Kidney (tissue), 14 donors: ENCODE results near the gene CXCL13. TPM values are rescaled to one million over a fixed set of nuclear protein-coding genes. Genes with fewer than 3 reads are reported as not detected.

Source experiments
- DNase-seq, 5 donors: peaks; one replicate each; pipeline ENCODE4 v3.0.0-alpha.2; 2013 to 2020
- FAIRE-seq: peaks from 2 replicates; lab custom pipeline; 2012; peaks lifted over from hg19 to GRCh38; lab: Jason Lieb, UNC
- H3K27ac ChIP-seq, 2 donors: one replicate each; pipeline ENCODE4 v1.7.0; 2013; ENCODE audit warnings: low read depth in 2 of 2, low read length in 2 of 2, inconsistent platforms in 1 of 2
- H3K27me3 ChIP-seq: one replicate; pipeline ENCODE4 v1.7.1; 2013; ENCODE audit warnings: low read length, inconsistent platforms; ENCODE audit not compliant: control insufficient read depth, insufficient read depth
- H3K36me3 ChIP-seq, 3 donors: one replicate each; pipeline versions ENCODE4 v1.7.0 to v1.7.1; 2013; ENCODE audit warnings: low read length in 3 of 3, control low read depth in 1 of 3, inconsistent platforms in 1 of 3; ENCODE audit not compliant: insufficient read depth in 3 of 3, control insufficient read depth in 2 of 3
- H3K4me1 ChIP-seq, 3 donors: one replicate each; pipeline versions ENCODE4 v1.7.0 to v1.7.1; 2013; ENCODE audit warnings: low read length in 3 of 3, inconsistent platforms in 1 of 3, low read depth in 1 of 3; ENCODE audit not compliant: control insufficient read depth in 2 of 3, insufficient read depth in 2 of 3
- H3K4me3 ChIP-seq, 3 donors: one replicate each; pipeline versions ENCODE4 v1.7.0 to v1.8.1; 2013; ENCODE audit warnings: low read length in 3 of 3, control low read depth in 1 of 3, inconsistent platforms in 1 of 3
- H3K9ac ChIP-seq, 3 donors: one replicate each; pipeline versions ENCODE4 v1.7.0 to v1.7.1; 2013; ENCODE audit warnings: low read length in 3 of 3, control low read depth in 1 of 3, inconsistent platforms in 1 of 3
- H3K9me3 ChIP-seq, 3 donors: one replicate each; pipeline versions ENCODE4 v1.7.0 to v1.7.1; 2013; ENCODE audit warnings: low read length in 3 of 3, control low read depth in 1 of 3, inconsistent platforms in 1 of 3; ENCODE audit not compliant: control insufficient read depth in 2 of 3, insufficient read depth in 1 of 3
- intact Hi-C: fragments of 100-400 bp; cut with DNase I; formaldehyde crosslinking; loops from one replicate; pipeline ENCODE4 v1.11.1; 2022
- polyA plus RNA-seq: library from polyadenylated mRNA; stranded (reverse); fragments of 350-450 nt; fragmentation: Illumina TruSeq; extraction: RNeasy Lipid Tissue Mini Kit (QIAGEN cat#74804); gene quantifications from one replicate; pipeline ENCODE4 v1.2.3, GENCODE V29; 2014; ENCODE audit warnings: low read depth, low replicate concordance; ENCODE audit not compliant: insufficient read depth
- total RNA-seq: library from RNA; stranded (reverse); fragmentation: NEBNext Ultra II Directional; extraction: Animal tissue kit (Norgen Biotek cat#: 25700); gene quantifications from one replicate; pipeline ENCODE4 v1.2.1, GENCODE V29; 2021
- TF ChIP-seq, protein P1 (sequence below): IDR thresholded peaks from 3 replicates; pipeline ENCODE4 v1.5.1; 2012; ENCODE audit warnings: mild to moderate bottlenecking, moderate library complexity, borderline replicate concordance; ENCODE audit not compliant: insufficient read depth; ENCODE audit errors: extremely low read depth
- donor health status: control.
- donor health status: control.
- donor health status: control.
- donor health status: control.
- donor health status: control.
- donor health status: DM: yes; HTN: yes; CAD: no.
- donor health status: Normal renal cell carcinoma (clear cell type).

CXCL13 gene
- total and polyA plus RNA-seq, 2 donors from 2014 or later: 6.5 TPM; not detected in 1

DNA sequence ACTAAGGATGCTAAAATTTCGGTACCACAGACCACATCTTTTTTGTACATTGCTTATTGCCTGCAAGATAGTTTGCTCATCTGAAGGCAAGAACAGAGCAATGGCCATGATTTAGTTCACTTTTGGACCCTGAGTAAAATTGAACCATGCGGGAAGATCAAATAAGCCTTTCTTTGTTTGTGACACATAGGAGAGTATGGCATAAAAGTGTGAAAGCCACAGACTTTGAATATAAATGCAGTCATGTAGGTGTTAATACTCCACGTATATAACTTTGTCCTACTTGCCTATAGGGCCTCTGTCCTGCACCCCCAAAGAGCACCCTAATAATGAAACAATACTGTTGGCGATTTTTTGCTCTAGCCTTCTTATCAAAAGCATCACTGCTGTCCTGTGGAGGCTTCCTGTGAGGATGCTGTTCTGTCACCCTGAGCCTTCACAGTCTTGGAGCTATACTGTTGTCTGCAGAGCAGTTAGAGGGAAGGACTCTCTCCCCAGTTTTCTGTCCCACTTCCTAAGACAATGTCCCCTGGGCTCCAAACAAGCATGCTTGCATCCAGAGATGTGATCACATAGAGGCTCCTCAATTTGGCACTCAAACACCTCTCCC, 10.2 kb upstream of the CXCL13 start:
- Histone ChIP-seq H3K27me3 (no peaks in the 10 kb centered on the region), H3K9me3 (no peaks in the 10 kb centered on the region), H3K9ac (no peak overlapping the region), H3K27ac (no peak overlapping the region), H3K4me1 (no peaks in the 10 kb centered on the region), H3K36me3 (no peaks in the 10 kb centered on the region), H3K4me3 (no peak overlapping the region)
- intact Hi-C loops: no loop called here
- TF ChIP-seq, protein P1, sequence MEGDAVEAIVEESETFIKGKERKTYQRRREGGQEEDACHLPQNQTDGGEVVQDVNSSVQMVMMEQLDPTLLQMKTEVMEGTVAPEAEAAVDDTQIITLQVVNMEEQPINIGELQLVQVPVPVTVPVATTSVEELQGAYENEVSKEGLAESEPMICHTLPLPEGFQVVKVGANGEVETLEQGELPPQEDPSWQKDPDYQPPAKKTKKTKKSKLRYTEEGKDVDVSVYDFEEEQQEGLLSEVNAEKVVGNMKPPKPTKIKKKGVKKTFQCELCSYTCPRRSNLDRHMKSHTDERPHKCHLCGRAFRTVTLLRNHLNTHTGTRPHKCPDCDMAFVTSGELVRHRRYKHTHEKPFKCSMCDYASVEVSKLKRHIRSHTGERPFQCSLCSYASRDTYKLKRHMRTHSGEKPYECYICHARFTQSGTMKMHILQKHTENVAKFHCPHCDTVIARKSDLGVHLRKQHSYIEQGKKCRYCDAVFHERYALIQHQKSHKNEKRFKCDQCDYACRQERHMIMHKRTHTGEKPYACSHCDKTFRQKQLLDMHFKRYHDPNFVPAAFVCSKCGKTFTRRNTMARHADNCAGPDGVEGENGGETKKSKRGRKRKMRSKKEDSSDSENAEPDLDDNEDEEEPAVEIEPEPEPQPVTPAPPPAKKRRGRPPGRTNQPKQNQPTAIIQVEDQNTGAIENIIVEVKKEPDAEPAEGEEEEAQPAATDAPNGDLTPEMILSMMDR: no peak
- DNase-seq (no peak), FAIRE-seq (no peak)

DNA sequence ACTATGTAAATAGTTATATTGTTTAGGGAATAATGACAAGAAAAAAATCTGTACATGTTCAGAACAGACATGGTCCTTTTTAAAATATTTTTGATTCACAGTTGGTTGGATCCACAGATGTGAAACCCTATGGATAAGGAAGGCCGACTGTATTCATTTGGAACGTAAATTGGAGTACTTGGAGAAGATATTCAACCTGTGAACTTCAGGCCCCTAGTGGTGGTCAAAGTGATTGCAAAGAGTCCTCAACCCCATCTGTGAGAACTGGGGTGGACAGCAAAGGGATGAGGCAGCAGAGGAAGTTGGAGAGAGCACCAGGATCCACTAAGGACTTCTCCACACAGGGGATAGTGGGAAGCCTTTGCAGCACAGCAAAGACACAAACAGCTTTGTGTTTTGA, 6.2 kb upstream of the CXCL13 start:
- Histone ChIP-seq H3K9me3 (no peaks in the 10 kb centered on the region), H3K4me3 (no peak overlapping the region), H3K9ac (no peak overlapping the region), H3K36me3 (no peaks in the 10 kb centered on the region), H3K27ac (no peak overlapping the region), H3K4me1 (no peaks in the 10 kb centered on the region), H3K27me3 (no peaks in the 10 kb centered on the region)
- FAIRE-seq (no peak), DNase-seq (peak in 1 of 5 donors; percentile 22)
- TF ChIP-seq, protein P1: peak; percentile 37
- intact Hi-C loops: no loop called here

DNA sequence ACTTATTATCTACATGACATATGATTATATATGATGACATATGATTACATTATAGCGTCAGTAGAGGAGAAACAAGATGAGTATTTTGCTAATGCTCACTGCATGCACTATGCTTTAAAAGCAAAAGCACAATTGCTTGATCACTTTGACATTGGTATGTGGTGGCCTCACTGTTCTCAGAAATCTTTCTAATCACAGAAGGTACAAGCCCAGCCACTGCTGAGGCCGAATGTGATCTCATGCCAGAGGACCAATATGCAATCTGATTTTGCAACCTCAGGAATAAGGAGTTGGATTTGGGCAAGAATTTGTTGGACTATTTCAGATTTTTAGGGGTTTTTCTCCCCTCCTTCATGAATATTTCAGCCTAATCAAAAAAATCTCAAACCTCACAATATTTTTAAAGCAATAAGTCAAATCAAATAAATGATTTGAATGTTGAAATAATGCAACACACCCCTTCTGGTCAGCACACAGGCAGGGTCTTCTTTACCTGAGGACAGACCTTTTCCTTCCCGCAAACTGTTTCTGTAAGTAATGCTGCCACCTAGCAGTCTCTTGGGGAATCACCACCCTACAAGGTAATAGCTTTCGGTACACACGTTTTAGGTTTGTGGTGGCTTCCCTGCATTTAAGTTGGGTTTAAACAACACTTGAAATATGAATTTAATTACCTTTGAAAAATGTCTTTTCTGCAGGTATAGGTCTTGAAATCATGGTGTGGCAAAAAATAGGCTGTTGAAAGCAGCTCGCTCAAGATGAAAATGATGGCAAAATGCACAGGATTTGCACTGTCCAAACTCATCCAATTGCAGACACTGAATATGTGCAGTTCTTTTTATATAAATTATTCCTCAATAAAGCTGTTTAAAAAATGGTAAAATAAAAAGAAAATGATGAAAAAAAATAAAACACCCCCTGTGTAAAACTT, 4.8 kb upstream of the CXCL13 start:
- Histone ChIP-seq H3K9me3 (no peaks in the 10 kb centered on the region), H3K27ac (no peak overlapping the region), H3K36me3 (no peaks in the 10 kb centered on the region), H3K4me3 (no peak overlapping the region), H3K9ac (no peak overlapping the region), H3K4me1 (no peaks in the 10 kb centered on the region), H3K27me3 (no peaks in the 10 kb centered on the region)
- intact Hi-C loops: loop anchor here (10.0 kb wide), 1 partner anchor 216 kb away; no protein-coding TSS in a partner anchor
- TF ChIP-seq, protein P1: peak; percentile 77
- DNase-seq (peak in 3 of 5 donors; percentile 25 to 53 (median 43)), FAIRE-seq (peak; percentile 17)
